ENCODE results near the gene SLC6A19.

Gene SLC6A19

DNA sequence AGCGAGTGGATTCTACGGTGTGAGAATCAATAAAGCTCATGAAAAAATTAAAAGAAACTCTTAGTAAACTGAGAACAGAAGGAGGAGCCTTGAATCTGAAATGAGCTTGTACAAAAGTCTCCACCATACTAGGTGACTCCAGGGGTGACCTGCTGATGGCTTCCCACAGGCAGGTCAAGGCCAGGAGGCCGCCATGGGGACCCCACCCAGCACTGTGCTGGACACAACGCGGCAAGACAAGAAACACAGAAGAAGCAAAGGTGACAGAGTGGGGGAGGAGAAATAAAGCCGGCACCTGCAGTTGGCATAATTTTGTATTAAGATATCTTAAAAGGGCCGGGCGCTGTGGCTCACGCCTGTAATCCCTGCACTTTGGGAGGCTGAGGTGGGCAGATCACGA, 12.1 kb upstream of the SLC6A19 start:
- peaks cover 21% of the 10 kb centered on the region for H3K27me3 ChIP-seq (ENCODE audit: insufficient read depth, poor library complexity, severe bottlenecking)
- H3K4me1 ChIP-seq (ENCODE audit: insufficient read depth, poor library complexity, severe bottlenecking): no peaks in the 10 kb centered on the region

DNA sequence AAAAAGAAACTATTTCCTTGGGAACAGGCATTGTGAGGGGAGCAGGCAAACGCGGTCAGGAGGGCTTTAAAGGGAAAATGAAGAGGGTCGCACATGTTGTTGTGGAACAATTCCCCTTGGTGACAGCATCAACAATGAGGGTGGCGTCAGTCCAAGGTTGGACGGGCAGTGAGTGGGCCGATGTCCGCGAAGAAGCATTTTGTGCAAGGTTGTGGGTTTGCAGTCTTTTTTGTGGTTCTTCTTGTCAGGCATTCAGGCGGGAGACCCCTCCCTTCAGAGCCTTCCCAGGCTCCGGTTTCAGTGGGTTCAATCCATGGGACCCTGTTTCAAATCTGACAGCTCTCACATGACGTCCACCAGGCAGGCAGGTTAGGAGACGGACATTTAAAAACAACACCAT, 11.1 kb upstream of the SLC6A19 start:
- no peak overlapping the region for H3K27ac ChIP-seq (ENCODE audit: poor library complexity, severe bottlenecking)
- H3K4me3 ChIP-seq (ENCODE audit: severe bottlenecking): no peak overlapping the region
- no peaks in the 10 kb centered on the region for H3K9me3 ChIP-seq (ENCODE audit: severe bottlenecking)
- ATAC-seq (ENCODE audit: low read depth) (no peak), DNase-seq (ENCODE audit: low spot score) (peak; percentile 29)
- TF ChIP-seq, protein P1, sequence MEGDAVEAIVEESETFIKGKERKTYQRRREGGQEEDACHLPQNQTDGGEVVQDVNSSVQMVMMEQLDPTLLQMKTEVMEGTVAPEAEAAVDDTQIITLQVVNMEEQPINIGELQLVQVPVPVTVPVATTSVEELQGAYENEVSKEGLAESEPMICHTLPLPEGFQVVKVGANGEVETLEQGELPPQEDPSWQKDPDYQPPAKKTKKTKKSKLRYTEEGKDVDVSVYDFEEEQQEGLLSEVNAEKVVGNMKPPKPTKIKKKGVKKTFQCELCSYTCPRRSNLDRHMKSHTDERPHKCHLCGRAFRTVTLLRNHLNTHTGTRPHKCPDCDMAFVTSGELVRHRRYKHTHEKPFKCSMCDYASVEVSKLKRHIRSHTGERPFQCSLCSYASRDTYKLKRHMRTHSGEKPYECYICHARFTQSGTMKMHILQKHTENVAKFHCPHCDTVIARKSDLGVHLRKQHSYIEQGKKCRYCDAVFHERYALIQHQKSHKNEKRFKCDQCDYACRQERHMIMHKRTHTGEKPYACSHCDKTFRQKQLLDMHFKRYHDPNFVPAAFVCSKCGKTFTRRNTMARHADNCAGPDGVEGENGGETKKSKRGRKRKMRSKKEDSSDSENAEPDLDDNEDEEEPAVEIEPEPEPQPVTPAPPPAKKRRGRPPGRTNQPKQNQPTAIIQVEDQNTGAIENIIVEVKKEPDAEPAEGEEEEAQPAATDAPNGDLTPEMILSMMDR (IDR thresholded peaks at IDR 0.05; ENCODE audit: poor library complexity, severe bottlenecking): no peak
- no peaks in the 10 kb centered on the region for H3K4me1 ChIP-seq (ENCODE audit: insufficient read depth, poor library complexity, severe bottlenecking)
- no peaks in the 10 kb centered on the region for H3K36me3 ChIP-seq (ENCODE audit: low read depth)
- H3K27me3 ChIP-seq (ENCODE audit: insufficient read depth, poor library complexity, severe bottlenecking): peaks cover 21% of the 10 kb centered on the region

More for the DNA sequence above, 12.1 kb upstream of the SLC6A19 start:
- Histone ChIP-seq H3K27ac (ENCODE audit: poor library complexity, severe bottlenecking) (no peak overlapping the region), H3K36me3 (ENCODE audit: low read depth) (no peaks in the 10 kb centered on the region), H3K4me3 (ENCODE audit: severe bottlenecking) (no peak overlapping the region), H3K9me3 (ENCODE audit: severe bottlenecking) (no peaks in the 10 kb centered on the region)
- ATAC-seq (ENCODE audit: low read depth) (no peak), DNase-seq (ENCODE audit: low spot score) (peak; percentile 45)
- TF ChIP-seq, protein P1 (IDR thresholded peaks at IDR 0.05; ENCODE audit: poor library complexity, severe bottlenecking): no peak

DNA sequence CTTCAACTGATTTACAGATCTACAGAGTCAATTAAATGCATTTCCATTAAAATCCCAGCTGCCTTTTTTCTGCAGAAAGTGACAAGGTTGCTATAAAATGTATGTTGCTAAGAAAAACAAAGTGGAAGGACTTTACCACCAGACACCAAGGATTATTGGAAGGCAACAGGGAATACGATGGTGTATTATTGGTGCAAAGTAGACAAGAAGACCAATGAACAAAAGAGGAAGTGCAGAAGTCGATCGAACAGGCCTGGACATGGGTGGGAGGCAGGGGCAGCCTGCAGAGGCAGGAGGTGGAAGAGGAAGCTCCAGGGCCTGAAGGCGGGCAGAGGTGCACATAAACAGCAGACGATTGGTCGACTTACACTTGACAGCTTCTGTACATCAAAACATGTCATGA, 10.6 kb upstream of the SLC6A19 start:
- ATAC-seq (ENCODE audit: low read depth) (no peak), DNase-seq (ENCODE audit: low spot score) (peak; percentile 48)
- H3K36me3 ChIP-seq (ENCODE audit: low read depth): no peaks in the 10 kb centered on the region
- H3K4me1 ChIP-seq (ENCODE audit: insufficient read depth, poor library complexity, severe bottlenecking): no peaks in the 10 kb centered on the region
- no peak overlapping the region for H3K4me3 ChIP-seq (ENCODE audit: severe bottlenecking)
- no peak overlapping the region for H3K27ac ChIP-seq (ENCODE audit: poor library complexity, severe bottlenecking)
- H3K9me3 ChIP-seq (ENCODE audit: severe bottlenecking): no peaks in the 10 kb centered on the region
- peaks cover 21% of the 10 kb centered on the region for H3K27me3 ChIP-seq (ENCODE audit: insufficient read depth, poor library complexity, severe bottlenecking)
- TF ChIP-seq, protein P1 (IDR thresholded peaks at IDR 0.05; ENCODE audit: poor library complexity, severe bottlenecking): no peak

DNA sequence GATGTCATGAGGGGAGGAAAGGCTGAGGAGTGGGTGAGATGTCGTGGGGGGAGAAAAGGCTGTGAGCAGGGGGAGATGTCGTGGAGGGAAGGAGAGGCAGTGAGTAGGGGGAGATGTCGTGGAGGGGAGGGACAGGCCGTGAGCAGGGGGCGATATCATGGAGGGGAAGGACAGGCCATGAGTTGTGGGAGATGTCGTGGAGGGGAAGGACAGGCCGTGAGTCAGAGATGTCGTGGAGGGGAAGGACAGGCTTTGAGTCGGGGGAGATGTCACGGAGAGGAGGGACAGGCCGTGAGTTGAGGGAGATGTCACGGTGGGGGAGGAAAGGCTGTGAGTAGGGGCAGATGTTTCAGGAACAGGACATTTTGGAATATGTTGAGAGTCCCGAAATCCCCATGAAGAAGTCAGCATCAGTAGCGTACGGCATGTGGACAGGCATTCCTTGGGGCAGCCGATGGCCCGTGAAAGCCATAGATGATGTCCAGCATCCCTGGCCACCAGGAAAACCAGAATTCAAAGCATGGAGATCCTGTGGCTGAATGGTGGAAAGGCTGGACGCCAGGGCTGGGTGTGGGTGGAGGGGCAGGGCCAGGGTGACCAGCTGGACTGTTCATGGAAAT, 8.3 kb upstream of the SLC6A19 start:
- H3K4me1 ChIP-seq (ENCODE audit: insufficient read depth, poor library complexity, severe bottlenecking): no peaks in the 10 kb centered on the region
- H3K27me3 ChIP-seq (ENCODE audit: insufficient read depth, poor library complexity, severe bottlenecking): peaks cover 18% of the 10 kb centered on the region
- ATAC-seq (ENCODE audit: low read depth) (no peak), DNase-seq (ENCODE audit: low spot score) (no peak)
- H3K36me3 ChIP-seq (ENCODE audit: low read depth): no peaks in the 10 kb centered on the region
- no peaks in the 10 kb centered on the region for H3K9me3 ChIP-seq (ENCODE audit: severe bottlenecking)
- H3K4me3 ChIP-seq (ENCODE audit: severe bottlenecking): no peak overlapping the region
- TF ChIP-seq, protein P1 (IDR thresholded peaks at IDR 0.05; ENCODE audit: poor library complexity, severe bottlenecking): no peak
- no peak overlapping the region for H3K27ac ChIP-seq (ENCODE audit: poor library complexity, severe bottlenecking)

DNA sequence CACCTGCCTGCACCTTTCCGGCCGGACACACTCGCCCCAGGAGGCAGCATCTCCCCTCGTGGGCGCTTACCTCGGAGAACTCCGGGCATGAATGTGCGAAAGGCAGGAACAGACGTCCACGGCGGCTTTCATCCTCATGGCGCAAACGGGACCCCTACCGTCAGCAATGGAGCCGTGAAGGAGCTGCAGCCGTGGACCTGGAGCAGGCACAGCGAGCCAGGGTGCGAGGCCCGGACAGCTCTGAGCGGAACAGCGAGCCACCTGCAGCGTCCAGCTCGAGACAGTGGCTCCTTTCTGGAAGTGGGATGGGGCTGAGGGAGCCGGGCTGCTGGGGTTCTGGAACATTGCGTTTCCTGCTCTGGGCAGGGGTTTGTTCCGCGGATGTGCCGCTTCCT, 7.8 kb upstream of the SLC6A19 start:
- Histone ChIP-seq H3K27me3 (ENCODE audit: insufficient read depth, poor library complexity, severe bottlenecking) (peaks cover 13% of the 10 kb centered on the region), H3K9me3 (ENCODE audit: severe bottlenecking) (no peaks in the 10 kb centered on the region), H3K4me3 (ENCODE audit: severe bottlenecking) (no peak overlapping the region), H3K27ac (ENCODE audit: poor library complexity, severe bottlenecking) (no peak overlapping the region), H3K4me1 (ENCODE audit: insufficient read depth, poor library complexity, severe bottlenecking) (no peaks in the 10 kb centered on the region), H3K36me3 (ENCODE audit: low read depth) (no peaks in the 10 kb centered on the region)
- TF ChIP-seq, protein P1 (IDR thresholded peaks at IDR 0.05; ENCODE audit: poor library complexity, severe bottlenecking): no peak
- ATAC-seq (ENCODE audit: low read depth) (0 out of 3 replicates have a peak, but pooled peaks have one; percentile 14), DNase-seq (ENCODE audit: low spot score) (peak; percentile 68)

All from RWPE2 (cell line).